ENCODE data around the gene DPAGT1. TPM values are rescaled to one million over a fixed set of nuclear protein-coding genes. Genes with fewer than 3 reads are reported as not detected.

Gene DPAGT1
- polyA plus RNA-seq, 1 experiment = 62.5 TPM

- H3K27me3 ChIP-seq (ENCODE audit: control insufficient read depth, insufficient read depth, low read length) = no peaks in the 10 kb centered on the region
- no peak for TF ChIP-seq CTCF (IDR thresholded peaks at IDR 0.05; ENCODE audit: low read depth, low read length)
- POLR2A ChIA-PET = no interaction called here
- CTCF ChIA-PET = no interaction called here
- no peak overlapping the region for H3K4me3 ChIP-seq (ENCODE audit: low read depth, low read length)
- no peaks in the 10 kb centered on the region; the same call in 1 of the 2 replicates for H3K9me3 ChIP-seq (ENCODE audit: control insufficient read depth, insufficient read depth, low read length)
- H3K27ac ChIP-seq (ENCODE audit: low read depth, low read length) = no peak overlapping the region
- no peak for DNase-seq (ENCODE audit: low read depth, low spot score)
These were observed 50.1 kb downstream of the DPAGT1 start for GRCh38 chr11:119051440-119052162.

- Histone ChIP-seq H3K4me3 (ENCODE audit: low read depth, low read length) (no peak overlapping the region), H3K9me3 (ENCODE audit: control insufficient read depth, insufficient read depth, low read length) (no peaks in the 10 kb centered on the region; the same call in 1 of the 2 replicates), H3K27ac (ENCODE audit: low read depth, low read length) (no peak overlapping the region), H3K27me3 (ENCODE audit: control insufficient read depth, insufficient read depth, low read length) (no peaks in the 10 kb centered on the region)
- CTCF ChIA-PET = interaction anchor here (1.6 kb wide), 1 partner anchor 18 kb away, joined by 8 read pairs; no protein-coding TSS in a partner anchor
- DNase-seq (ENCODE audit: low read depth, low spot score) = no peak
- POLR2A ChIA-PET = no interaction called here
- no peak for TF ChIP-seq CTCF (IDR thresholded peaks at IDR 0.05; ENCODE audit: low read depth, low read length)
These were observed 52.6 kb downstream of the DPAGT1 start for GRCh38 chr11:119049081-119049480.

- ChIA-PET POLR2A (no interaction called here), CTCF (interaction anchor here (1.6 kb wide), 1 partner anchor 17 kb away, joined by 8 read pairs; no protein-coding TSS in a partner anchor)
- no peak for DNase-seq (ENCODE audit: low read depth, low spot score)
- no peaks in the 10 kb centered on the region; the same call in 1 of the 2 replicates for H3K9me3 ChIP-seq (ENCODE audit: control insufficient read depth, insufficient read depth, low read length)
- H3K4me3 ChIP-seq (ENCODE audit: low read depth, low read length) = no peak overlapping the region
- H3K27ac ChIP-seq (ENCODE audit: low read depth, low read length) = no peak overlapping the region
- TF ChIP-seq CTCF (IDR thresholded peaks at IDR 0.05; ENCODE audit: low read depth, low read length) = no peak
- H3K27me3 ChIP-seq (ENCODE audit: control insufficient read depth, insufficient read depth, low read length) = no peaks in the 10 kb centered on the region
These were observed 53.0 kb downstream of the DPAGT1 start for GRCh38 chr11:119048644-119049043.

GRCh38 chr11:119047205-119047604 is 54.4 kb downstream of the DPAGT1 start:
- CTCF ChIA-PET = interaction anchor here (0.9 kb wide), 1 partner anchor 158 kb away, joined by 3 read pairs; no protein-coding TSS in a partner anchor
- no peak overlapping the region for H3K4me3 ChIP-seq (ENCODE audit: low read depth, low read length)
- TF ChIP-seq CTCF (IDR thresholded peaks at IDR 0.05; ENCODE audit: low read depth, low read length) = no peak
- no peaks in the 10 kb centered on the region for H3K27me3 ChIP-seq (ENCODE audit: control insufficient read depth, insufficient read depth, low read length)
- no peak overlapping the region for H3K27ac ChIP-seq (ENCODE audit: low read depth, low read length)
- POLR2A ChIA-PET = interaction anchor here (0.7 to 1.1 kb wide), 2 partner anchors 9 to 34 kb away, joined by 3 to 4 read pairs; no protein-coding TSS in a partner anchor
- H3K9me3 ChIP-seq (ENCODE audit: control insufficient read depth, insufficient read depth, low read length) = no peaks in the 10 kb centered on the region; the same call in 1 of the 2 replicates
- no peak for DNase-seq (ENCODE audit: low read depth, low spot score)

Other genes with a start within 250 kb of the DPAGT1 start
- not detected in 2 replicates for gene CXCR5, start 218.0 kb downstream of the DPAGT1 start, polyA plus RNA-seq (2011; rRNA removed)
- 2.5 and 5.7 TPM in 2 replicates for gene BCL9L, start 175.9 kb downstream of the DPAGT1 start, polyA plus RNA-seq (2011; rRNA removed)
- gene UPK2, start 145.6 kb downstream of the DPAGT1 start, polyA plus RNA-seq (2011; rRNA removed) = 0.20 TPM in 1 of 2 replicates, not detected in the other
- not detected in 2 replicates for gene FOXR1, start 130.1 kb downstream of the DPAGT1 start, polyA plus RNA-seq (2011; rRNA removed)
- gene CENATAC, start 103.7 kb downstream of the DPAGT1 start, polyA plus RNA-seq (2011; rRNA removed) = 11.4 and 13.5 TPM in 2 replicates
- gene RPS25, start 83.5 kb downstream of the DPAGT1 start, polyA plus RNA-seq (2011; rRNA removed) = 819 and 1,059 TPM in 2 replicates
- 95.3 and 100 TPM in 2 replicates for gene TRAPPC4, start 83.1 kb downstream of the DPAGT1 start, polyA plus RNA-seq (2011; rRNA removed)
- gene SLC37A4, start 71.0 kb downstream of the DPAGT1 start, polyA plus RNA-seq (2011; rRNA removed) = 12.5 and 14.9 TPM in 2 replicates
- 123 and 144 TPM in 2 replicates for gene HYOU1, start 44.6 kb downstream of the DPAGT1 start, polyA plus RNA-seq (2011; rRNA removed)
- gene VPS11, start 34.0 kb downstream of the DPAGT1 start, polyA plus RNA-seq (2011; rRNA removed) = 9.9 and 19.9 TPM in 2 replicates
- gene HMBS, start 17.0 kb downstream of the DPAGT1 start, polyA plus RNA-seq (2011; rRNA removed) = 38.5 and 43.3 TPM in 2 replicates
- 2.8 and 3.4 TPM in 2 replicates for gene C2CD2L, start 5.5 kb upstream of the DPAGT1 start, polyA plus RNA-seq (2011; rRNA removed)
- 14.9 and 16.4 TPM in 2 replicates for gene HINFP, start 19.7 kb upstream of the DPAGT1 start, polyA plus RNA-seq (2011; rRNA removed)
- gene ABCG4, start 47.2 kb upstream of the DPAGT1 start, polyA plus RNA-seq (2011; rRNA removed) = 0.21 and 0.30 TPM in 2 replicates
- gene NLRX1, start 66.9 kb upstream of the DPAGT1 start, polyA plus RNA-seq (2011; rRNA removed) = 4.7 and 6.4 TPM in 2 replicates
- gene NHERF4, start 83.6 kb upstream of the DPAGT1 start, polyA plus RNA-seq (2011; rRNA removed) = not detected in 2 replicates
- gene CBL, start 104.5 kb upstream of the DPAGT1 start, polyA plus RNA-seq (2011; rRNA removed) = 19.9 and 24.3 TPM in 2 replicates
- 41.9 and 53.4 TPM in 2 replicates for gene MCAM, start 215.3 kb upstream of the DPAGT1 start, polyA plus RNA-seq (2011; rRNA removed)
- gene RNF26, start 232.7 kb upstream of the DPAGT1 start, polyA plus RNA-seq (2011; rRNA removed) = 27.1 and 35.3 TPM in 2 replicates
- gene C1QTNF5, start 239.0 kb upstream of the DPAGT1 start, polyA plus RNA-seq (2011; rRNA removed) = 8.3 and 10.9 TPM in 2 replicates
- not detected in 2 replicates for gene MFRP, start 244.9 kb upstream of the DPAGT1 start, polyA plus RNA-seq (2011; rRNA removed)

Measured in AG04450 (cell line).